CD4-positive, alpha-beta T cell treated with Interleukin-21 for 1 hour (primary cell): ENCODE measurements around the gene OPRD1.

Experiments
- DNase-seq: peaks from one replicate; pipeline ENCODE4 v3.0.0-alpha.2; 2020

OPRD1 gene

GRCh38 chr1:28886731-28887418, 74.9 kb downstream of the OPRD1 start:
- DNase-seq = peak; percentile 93

DNA sequence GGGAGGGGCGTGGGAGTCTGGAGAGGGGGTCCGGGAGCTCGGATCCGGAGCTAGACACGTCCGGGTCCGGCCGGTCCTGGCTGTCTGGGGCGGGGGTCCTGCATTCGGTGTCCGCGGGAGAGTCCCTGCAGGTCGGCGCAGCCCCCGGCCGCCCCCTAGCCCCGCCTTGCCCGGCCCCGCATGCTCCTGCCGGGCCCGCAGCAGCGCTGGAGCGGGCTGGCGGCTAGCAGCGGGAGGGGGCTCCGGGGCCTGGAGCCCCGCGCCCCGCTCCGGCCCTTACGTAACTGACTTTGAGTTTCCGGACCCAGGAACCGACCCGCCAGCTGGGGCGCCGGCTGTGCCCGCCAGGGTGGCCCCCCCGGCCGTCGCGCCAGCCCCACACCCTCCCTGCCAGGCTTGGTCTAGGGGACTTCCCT, 75.5 kb downstream of the OPRD1 start:
- peak; percentile 79 for DNase-seq

- no peak for DNase-seq
Measured at GRCh38 chr1:28887835-28888682, 76.1 kb downstream of the OPRD1 start.

- DNase-seq = no peak
Measured at GRCh38 chr1:28888915-28889314, 76.9 kb downstream of the OPRD1 start.

- no peak for DNase-seq
Measured at GRCh38 chr1:28889357-28889756, 77.4 kb downstream of the OPRD1 start.

DNA sequence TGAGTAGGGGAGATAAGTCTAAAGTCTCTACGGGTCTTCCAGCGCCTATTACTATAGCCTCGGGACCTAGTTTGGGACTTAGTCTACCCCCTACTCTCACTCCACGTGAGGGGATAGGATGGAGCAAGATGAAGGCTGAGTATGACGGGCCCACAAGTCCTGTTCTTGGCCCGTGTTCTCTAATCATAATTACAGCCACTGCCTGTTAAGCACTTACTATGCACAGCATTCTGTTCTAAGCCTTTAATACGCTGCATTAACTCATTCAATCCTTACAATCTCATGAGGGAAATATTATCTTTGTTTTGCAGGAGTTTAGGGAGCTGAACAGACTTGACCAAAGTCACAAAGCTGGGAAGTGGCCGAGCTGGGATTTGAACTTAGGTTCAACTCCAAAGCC, 78.5 kb downstream of the OPRD1 start:
- DNase-seq = no peak

GRCh38 chr1:28890836-28891235, 78.9 kb downstream of the OPRD1 start:
- no peak for DNase-seq

GRCh38 chr1:28891256-28891655, 79.3 kb downstream of the OPRD1 start:
- no peak for DNase-seq

GRCh38 chr1:28893403-28894102, 81.6 kb downstream of the OPRD1 start:
- peak; percentile 52 for DNase-seq

- no peak for DNase-seq
Measured at GRCh38 chr1:28894785-28895184, 82.8 kb downstream of the OPRD1 start.

DNA sequence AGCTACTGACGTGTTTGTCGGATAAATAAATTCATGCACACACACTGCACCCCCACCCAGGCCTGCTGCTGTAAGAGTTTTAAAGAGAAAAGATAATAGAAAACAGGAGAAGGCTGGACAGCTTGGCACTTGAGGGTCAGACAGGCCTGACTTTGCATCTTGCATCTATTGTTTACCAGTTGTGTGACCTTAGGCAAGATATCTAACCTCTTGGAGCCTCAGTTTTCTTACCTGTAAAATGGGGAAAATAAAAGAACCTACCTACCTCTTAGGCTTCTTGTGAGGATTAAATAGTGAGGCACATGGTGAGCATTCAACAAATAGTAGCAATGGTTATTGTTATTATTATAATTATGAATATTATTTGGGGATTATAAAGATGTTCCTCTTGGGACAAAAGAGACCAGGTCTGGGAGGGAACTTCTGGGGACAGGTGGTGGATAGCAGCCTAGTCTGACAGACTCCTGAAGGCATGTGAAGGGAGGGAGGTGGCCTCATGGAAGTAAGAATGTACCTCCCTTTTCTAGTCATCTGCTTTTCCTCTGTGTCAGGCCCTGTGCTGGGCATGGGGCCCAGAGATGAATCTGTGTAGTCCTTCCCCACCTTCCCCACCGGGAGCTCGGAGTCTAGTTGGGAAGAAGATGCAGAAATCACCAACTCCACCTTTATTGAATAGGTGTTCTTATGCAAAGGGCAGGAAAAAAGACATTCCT, 84.1 kb downstream of the OPRD1 start:
- no peak for DNase-seq

GRCh38 chr1:28896609-28896986, 84.6 kb downstream of the OPRD1 start:
- no peak for DNase-seq

DNA sequence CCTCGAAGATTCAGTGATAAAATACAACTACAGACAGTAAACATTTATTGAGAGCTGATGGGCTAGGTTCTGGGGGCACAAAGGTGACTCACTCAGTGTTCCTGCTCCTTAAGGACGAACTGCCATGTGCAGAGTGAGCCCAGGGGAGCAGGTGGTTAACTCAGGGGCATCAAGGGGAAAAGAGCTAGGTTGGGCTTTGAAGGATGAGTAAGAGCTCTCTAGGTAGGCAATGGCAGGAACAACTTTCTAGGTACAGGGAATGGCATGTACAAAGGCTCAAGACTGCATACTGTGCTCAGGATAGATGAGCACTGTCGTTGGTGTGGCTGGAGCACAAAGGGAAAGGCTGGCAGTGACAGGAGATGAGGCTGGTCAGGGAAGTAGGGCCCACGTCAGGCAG, 85.8 kb downstream of the OPRD1 start:
- no peak for DNase-seq

- DNase-seq = no peak
Measured at GRCh38 chr1:28898405-28898881, 86.5 kb downstream of the OPRD1 start.

GRCh38 chr1:28899267-28899666, 87.3 kb downstream of the OPRD1 start:
- no peak for DNase-seq

DNA sequence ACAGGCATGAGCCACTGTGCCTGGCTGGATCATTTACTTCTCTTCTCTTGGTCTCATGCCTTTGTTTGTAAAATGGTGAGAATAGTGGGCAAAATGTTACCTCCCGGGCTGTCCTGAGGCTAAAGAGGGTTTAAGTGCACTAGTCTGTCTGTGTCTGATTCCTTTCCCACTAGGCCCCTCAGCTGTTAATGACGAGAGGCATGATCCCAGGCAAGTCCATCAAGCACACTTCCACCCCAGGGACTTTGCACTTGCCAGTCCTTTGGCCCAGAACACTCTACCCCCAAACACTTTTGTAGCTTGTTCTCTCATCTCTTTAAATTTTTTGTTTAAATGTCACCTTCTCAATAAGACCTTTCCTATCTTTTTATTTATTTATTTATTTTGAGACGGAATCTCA, 88.6 kb downstream of the OPRD1 start:
- DNase-seq = no peak

DNA sequence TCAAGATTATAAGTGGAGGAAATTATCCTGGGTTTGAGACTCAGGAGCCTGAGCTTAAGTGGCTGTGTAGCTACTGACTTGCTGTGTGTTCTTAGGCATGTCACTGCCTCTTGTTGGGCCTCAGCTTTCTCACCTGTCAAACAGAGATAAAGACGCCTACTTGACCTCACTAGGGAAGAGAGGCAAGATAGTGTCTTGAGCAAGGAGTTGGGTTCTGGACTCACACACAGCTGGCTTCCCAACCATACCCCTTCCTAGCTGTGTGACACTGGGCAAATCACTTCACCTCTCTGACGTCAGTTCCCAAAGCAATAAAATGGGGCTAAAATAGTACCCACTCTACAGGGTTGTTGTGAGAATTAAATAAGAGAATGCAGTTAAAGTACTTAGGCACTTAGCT, 90.8 kb downstream of the OPRD1 start:
- DNase-seq = no peak

DNA sequence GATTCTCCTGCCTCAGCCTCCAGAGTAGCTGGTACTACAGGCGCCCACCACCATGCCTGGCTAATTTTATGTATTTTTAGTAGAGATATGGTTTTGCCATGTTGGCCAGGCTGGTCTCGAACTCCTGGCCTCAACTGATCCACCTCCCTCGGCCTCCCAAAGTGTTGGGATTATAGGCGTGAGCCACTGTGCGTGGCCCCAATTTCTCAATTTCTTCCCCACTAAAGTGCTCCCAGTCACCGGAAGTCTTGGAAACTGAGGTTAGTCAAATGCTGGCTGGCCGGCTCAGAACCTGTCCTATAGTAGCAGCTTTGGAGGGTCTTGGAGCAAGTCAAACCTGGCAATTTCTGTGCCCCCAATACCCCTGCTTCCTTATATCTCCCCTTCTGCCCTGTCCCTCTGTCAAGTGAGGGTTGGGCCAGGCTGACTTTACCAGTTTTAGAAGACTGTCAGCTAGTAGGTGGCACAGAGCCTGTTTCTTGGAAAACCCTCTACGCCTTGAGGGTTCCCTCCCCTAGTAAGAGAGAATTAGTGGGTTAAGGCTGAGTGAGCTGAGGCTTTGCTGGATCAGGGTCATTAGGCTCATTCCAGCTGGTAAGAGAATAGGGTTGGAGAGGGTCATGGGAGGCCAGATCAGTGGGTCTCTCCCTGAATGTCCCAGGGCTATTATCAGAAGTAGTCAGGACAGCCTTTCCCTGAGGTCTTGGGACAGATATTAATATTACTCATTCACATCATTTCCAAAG, 94.1 kb downstream of the OPRD1 start:
- no peak for DNase-seq

GRCh38 chr1:28909198-28909597, 97.2 kb downstream of the OPRD1 start:
- no peak for DNase-seq

DNA sequence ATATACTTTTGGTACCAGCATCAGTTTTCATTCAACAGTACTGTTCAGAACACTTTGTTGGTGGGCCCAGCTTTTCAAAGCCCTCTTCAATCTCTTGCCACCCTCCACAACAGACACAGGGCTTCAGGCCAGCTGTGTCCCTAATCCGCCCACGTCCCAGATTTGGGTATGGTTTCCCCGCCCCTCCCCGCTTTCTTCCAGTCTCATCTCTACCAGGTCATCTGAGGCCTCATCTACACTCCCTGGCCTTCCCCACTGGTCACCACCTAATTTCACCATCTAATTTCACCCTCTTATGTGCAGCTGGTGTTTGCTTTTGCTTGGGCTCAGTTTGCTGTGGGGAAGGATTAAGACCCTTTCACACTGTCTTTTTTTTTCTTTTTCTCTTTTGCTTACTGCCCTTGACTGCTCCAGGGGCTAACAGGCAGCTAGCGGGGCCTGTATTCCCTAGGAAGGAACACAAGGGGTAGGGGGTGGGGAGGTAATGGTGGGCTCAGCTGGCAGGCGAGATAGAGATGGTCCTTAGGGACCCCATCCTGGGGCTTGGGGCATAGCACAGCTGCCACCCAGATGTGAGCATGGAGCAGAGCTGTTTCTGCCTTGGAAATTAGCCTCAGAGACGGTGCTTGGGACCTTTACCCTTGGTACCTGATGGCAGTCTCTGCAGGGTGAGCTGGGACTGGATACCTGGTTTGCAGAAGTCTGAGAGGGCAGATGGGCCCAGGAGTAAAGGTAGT, 98.6 kb downstream of the OPRD1 start:
- DNase-seq = no peak

- no peak for DNase-seq
Measured at GRCh38 chr1:28913786-28914227, 101.8 kb downstream of the OPRD1 start.
